ENCODE measurements around the gene CCDC3.

- TF ChIP-seq ZC3H11A (IDR thresholded peaks at IDR 0.05): no peak
- TF ChIP-seq, protein P1, sequence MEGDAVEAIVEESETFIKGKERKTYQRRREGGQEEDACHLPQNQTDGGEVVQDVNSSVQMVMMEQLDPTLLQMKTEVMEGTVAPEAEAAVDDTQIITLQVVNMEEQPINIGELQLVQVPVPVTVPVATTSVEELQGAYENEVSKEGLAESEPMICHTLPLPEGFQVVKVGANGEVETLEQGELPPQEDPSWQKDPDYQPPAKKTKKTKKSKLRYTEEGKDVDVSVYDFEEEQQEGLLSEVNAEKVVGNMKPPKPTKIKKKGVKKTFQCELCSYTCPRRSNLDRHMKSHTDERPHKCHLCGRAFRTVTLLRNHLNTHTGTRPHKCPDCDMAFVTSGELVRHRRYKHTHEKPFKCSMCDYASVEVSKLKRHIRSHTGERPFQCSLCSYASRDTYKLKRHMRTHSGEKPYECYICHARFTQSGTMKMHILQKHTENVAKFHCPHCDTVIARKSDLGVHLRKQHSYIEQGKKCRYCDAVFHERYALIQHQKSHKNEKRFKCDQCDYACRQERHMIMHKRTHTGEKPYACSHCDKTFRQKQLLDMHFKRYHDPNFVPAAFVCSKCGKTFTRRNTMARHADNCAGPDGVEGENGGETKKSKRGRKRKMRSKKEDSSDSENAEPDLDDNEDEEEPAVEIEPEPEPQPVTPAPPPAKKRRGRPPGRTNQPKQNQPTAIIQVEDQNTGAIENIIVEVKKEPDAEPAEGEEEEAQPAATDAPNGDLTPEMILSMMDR (IDR thresholded peaks at IDR 0.05): no peak
- TF ChIP-seq ESRRA (IDR thresholded peaks at IDR 0.05; ENCODE audit: borderline replicate concordance, low read length): no peak
Measured at GRCh38 chr10:12896251-12896650, 105.3 kb downstream of the CCDC3 start.
